ENCODE measurements around the gene PLD3. TPM values are rescaled to one million over a fixed set of nuclear protein-coding genes. Genes with fewer than 3 reads are reported as not detected.

The PLD3 gene
- total and polyA plus RNA-seq, 8 donors, result 315 to 604 (median 351) TPM

DNA sequence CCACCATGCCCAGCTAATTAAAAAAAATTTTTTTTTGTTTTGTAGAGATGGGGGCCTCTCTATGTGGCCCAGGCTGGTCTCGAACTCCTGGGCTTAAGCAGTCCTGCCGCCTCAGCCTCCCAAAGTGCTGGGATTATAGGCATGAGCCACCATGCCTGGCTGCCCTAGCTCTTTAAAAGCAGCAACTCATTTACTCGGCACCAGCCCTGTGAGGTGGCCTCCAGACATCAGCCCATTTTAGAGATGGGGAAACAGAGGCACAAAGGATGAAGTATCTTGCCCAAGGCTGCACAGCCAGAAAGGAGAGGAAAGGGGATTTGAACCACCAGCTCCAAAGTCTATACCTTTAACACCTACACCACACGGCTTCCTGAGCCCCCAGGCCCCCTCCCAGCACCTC is 64.4 kb downstream of the PLD3 start:
- Histone ChIP-seq H3K27me3 (no peaks in the 10 kb centered on the region), H3K9me3 (no peaks in the 10 kb centered on the region), H3K4me3 (peak overlapping the region; percentile 5 to 35), H3K27ac (peak overlapping the region; percentile 51 to 55), H3K4me1 (peaks cover 0 to 52% of the 10 kb centered on the region in 2 donors), H3K36me3 (no peaks in the 10 kb centered on the region)
- DNase-seq, result no peak
- TF ChIP-seq, protein P1, sequence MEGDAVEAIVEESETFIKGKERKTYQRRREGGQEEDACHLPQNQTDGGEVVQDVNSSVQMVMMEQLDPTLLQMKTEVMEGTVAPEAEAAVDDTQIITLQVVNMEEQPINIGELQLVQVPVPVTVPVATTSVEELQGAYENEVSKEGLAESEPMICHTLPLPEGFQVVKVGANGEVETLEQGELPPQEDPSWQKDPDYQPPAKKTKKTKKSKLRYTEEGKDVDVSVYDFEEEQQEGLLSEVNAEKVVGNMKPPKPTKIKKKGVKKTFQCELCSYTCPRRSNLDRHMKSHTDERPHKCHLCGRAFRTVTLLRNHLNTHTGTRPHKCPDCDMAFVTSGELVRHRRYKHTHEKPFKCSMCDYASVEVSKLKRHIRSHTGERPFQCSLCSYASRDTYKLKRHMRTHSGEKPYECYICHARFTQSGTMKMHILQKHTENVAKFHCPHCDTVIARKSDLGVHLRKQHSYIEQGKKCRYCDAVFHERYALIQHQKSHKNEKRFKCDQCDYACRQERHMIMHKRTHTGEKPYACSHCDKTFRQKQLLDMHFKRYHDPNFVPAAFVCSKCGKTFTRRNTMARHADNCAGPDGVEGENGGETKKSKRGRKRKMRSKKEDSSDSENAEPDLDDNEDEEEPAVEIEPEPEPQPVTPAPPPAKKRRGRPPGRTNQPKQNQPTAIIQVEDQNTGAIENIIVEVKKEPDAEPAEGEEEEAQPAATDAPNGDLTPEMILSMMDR (IDR thresholded peaks at IDR 0.05), result no peak
- intact Hi-C loops (cut with DNase I), result no loop called here
- no peak for ATAC-seq

DNA sequence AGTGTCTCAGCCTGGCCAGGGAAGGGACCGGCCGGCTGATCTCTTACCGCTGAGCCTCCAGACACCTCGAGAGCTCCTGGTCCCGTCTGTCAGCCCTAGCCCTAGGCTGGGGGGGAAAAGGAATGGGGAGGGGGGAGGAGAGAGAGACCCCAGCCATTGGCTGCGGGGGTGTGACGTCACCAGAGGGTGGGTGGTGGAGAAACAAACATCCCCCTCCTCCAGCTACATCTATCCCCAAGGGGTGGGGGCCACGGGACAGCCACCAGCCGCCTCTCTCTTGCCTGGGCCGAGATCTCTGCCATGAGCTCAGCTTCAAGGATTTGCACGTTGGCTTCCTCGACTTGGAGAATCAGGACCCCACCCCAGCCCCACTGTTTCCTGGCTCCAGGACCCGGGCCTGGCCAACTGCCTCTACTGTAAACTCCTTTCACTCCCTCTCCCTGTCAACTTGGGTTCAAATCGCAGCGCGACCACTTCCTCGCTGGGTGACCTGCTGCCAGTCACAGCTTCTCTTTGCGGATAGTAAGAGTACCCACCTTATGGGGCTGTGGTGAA is 64.9 kb downstream of the PLD3 start, which contains the start of gene PRX:
Gene PRX, minus strand, starts transcription at position 88 of the 555 bp plus-strand sequence. CDS start 5,446 bp downstream, outside the sequence.
- Histone ChIP-seq H3K4me1 (peaks cover 0 to 51% of the 10 kb centered on the region in 2 donors), H3K9me3 (no peaks in the 10 kb centered on the region), H3K4me3 (peak within 1 kb of the TSS; percentile 5 to 35), H3K27me3 (no peaks in the 10 kb centered on the region), H3K36me3 (no peaks in the 10 kb centered on the region), H3K27ac (peak within 1 kb of the TSS; percentile 51 to 55)
- intact Hi-C loops (cut with DNase I), result no loop called here
- DNase-seq (peak in 2 of 4 donors; percentile 33 to 66), ATAC-seq (no peak)
- TF ChIP-seq, protein P1 (IDR thresholded peaks at IDR 0.05), result no peak

- H3K27ac ChIP-seq, result peak overlapping the region; percentile 13 to 51
- DNase-seq, result peak in 1 of 4 donors; percentile 62
- intact Hi-C loops (cut with DNase I), result no loop called here
- no peak overlapping the region for H3K4me3 ChIP-seq
- H3K9me3 ChIP-seq, result no peaks in the 10 kb centered on the region
- peaks cover 0 to 58% of the 10 kb centered on the region in 2 donors for H3K4me1 ChIP-seq
- H3K36me3 ChIP-seq, result no peaks in the 10 kb centered on the region
- TF ChIP-seq, protein P1 (IDR thresholded peaks at IDR 0.05), result no peak
- ATAC-seq, result no peak
- no peaks in the 10 kb centered on the region for H3K27me3 ChIP-seq
These were observed 66.3 kb downstream of the PLD3 start for GRCh38 chr19:40414542-40415535.

GRCh38 chr19:40415768-40416167 is 67.3 kb downstream of the PLD3 start:
- intact Hi-C loops (cut with DNase I), result no loop called here
- H3K4me3 ChIP-seq, result no peak overlapping the region
- H3K9me3 ChIP-seq, result no peaks in the 10 kb centered on the region
- H3K4me1 ChIP-seq, result peaks cover 0 to 66% of the 10 kb centered on the region in 2 donors
- H3K27me3 ChIP-seq, result no peaks in the 10 kb centered on the region
- TF ChIP-seq, protein P1 (IDR thresholded peaks at IDR 0.05), result no peak
- peak overlapping the region in 1 of 2 donors; percentile 74 for H3K27ac ChIP-seq
- H3K36me3 ChIP-seq, result no peaks in the 10 kb centered on the region
- DNase-seq (no peak), ATAC-seq (no peak)

Data from left lung (tissue), 10 donors.